ENCODE data around the gene PRDM16.

GRCh38 chr1:3075666-3076362, 6.8 kb downstream of the PRDM16 start:
- TF ChIP-seq RFX5 (IDR thresholded peaks at IDR 0.05) (no peak), NR3C1 (IDR thresholded peaks at IDR 0.05) (no peak), MYC (IDR thresholded peaks at IDR 0.05; ENCODE audit: borderline replicate concordance, low read length) (no peak), CTCF (IDR thresholded peaks at IDR 0.05) (no peak), POLR2A (IDR thresholded peaks at IDR 0.05; ENCODE audit: low read length) (no peak), MAX (IDR thresholded peaks at IDR 0.05) (no peak), ZFP36 (IDR thresholded peaks at IDR 0.05; ENCODE audit: borderline replicate concordance, partially characterized antibody) (no peak), RAD21 (conservative IDR thresholded peaks at IDR 0.05 in 1 of 2, IDR thresholded peaks at IDR 0.05 in 1 of 2) (no peak), ZC3H11A (IDR thresholded peaks at IDR 0.05) (no peak), HDAC2 (IDR thresholded peaks at IDR 0.05) (no peak)

All from A549 (cell line).